MCF 10A (cell line): Measurements from ENCODE around the gene MAPK11. TPM values are rescaled to one million over a fixed set of nuclear protein-coding genes. Genes with fewer than 3 reads are reported as not detected.

Experiments
- BruUV-seq: library from RNA; stranded (reverse); fragments of 400-500 nt; replicated peaks from 2 replicates; lab custom pipeline; 2021; lab: Mats Ljungman, UMichigan
- CTCF ChIA-PET: fragments of 300-600 bp; sonication (Branson Sonifier 250); formaldehyde crosslinking; extraction: SDS; loops from one replicate; lab custom pipeline; 2021; ENCODE audit warnings: antibody characterized with exemption, inconsistent platforms; lab: Yijun Ruan, JAX
- POLR2A ChIA-PET: fragments of 300-600, 350-650 bp; sonication (Branson Sonifier 250); formaldehyde crosslinking; extraction: SDS; loops from one replicate; lab custom pipeline; 2020; ENCODE audit warnings: antibody characterized with exemption, inconsistent platforms; lab: Yijun Ruan, JAX
- DNase-seq: peaks from one replicate; pipeline ENCODE4 v3.0.0-alpha.2; 2018; ENCODE audit not compliant: unreplicated experiment
- H3K27ac Mint-ChIP-seq: one replicate; pipeline ENCODE4 v1.8.0; 2022; ENCODE audit warnings: mild to moderate bottlenecking, low read depth, mixed read lengths; ENCODE audit not compliant: unreplicated experiment
- H3K27me3 Mint-ChIP-seq: one replicate; pipeline ENCODE4 v1.8.0; 2022; ENCODE audit warnings: mixed read lengths; ENCODE audit not compliant: insufficient read depth, unreplicated experiment
- H3K36me3 Mint-ChIP-seq: one replicate; pipeline ENCODE4 v1.8.0; 2022; ENCODE audit warnings: mild to moderate bottlenecking, moderate library complexity, mixed read lengths; ENCODE audit not compliant: insufficient read depth, unreplicated experiment
- H3K4me1 Mint-ChIP-seq: one replicate; pipeline ENCODE4 v1.8.0; 2022; ENCODE audit warnings: mixed read lengths; ENCODE audit not compliant: insufficient read depth, unreplicated experiment
- H3K4me3 Mint-ChIP-seq: one replicate; pipeline ENCODE4 v1.8.0; 2022; ENCODE audit warnings: mild to moderate bottlenecking, moderate library complexity, mixed read lengths; ENCODE audit not compliant: unreplicated experiment
- H3K9me3 Mint-ChIP-seq: one replicate; pipeline ENCODE4 v1.8.0; 2022; ENCODE audit warnings: mixed read lengths; ENCODE audit not compliant: unreplicated experiment
- CTCF ChIP-seq: fragments of 200-600 bp; IDR thresholded peaks from one replicate; pipeline ENCODE4 v1.8.0; 2022; ENCODE audit warnings: antibody characterized with exemption, mild to moderate bottlenecking; ENCODE audit not compliant: unreplicated experiment
- intact Hi-C: fragments of 100-400 bp; cut with micrococcal nuclease; formaldehyde crosslinking; loops from 2 replicates; pipeline ENCODE4 v1.14.1; 2022
- total RNA-seq: library from RNA; stranded (reverse); gene quantifications from 2 replicates; pipeline ENCODE4 v1.2.3, GENCODE V29; 2022

MAPK11 gene
- total RNA-seq, 1 experiment from 2014 or later, result 10.4 TPM

- H3K4me1 Mint-ChIP-seq, result no peaks in the 10 kb centered on the region
- ChIA-PET POLR2A (interaction anchor here (1.4 kb wide), 1 partner anchor 27 kb away, joined by 4 read pairs; no protein-coding TSS in a partner anchor), CTCF (interaction anchor here (2.1 kb wide), 1 partner anchor 69 kb away, joined by 6 read pairs; no protein-coding TSS in a partner anchor)
- no peak for DNase-seq
- H3K36me3 Mint-ChIP-seq, result peaks cover 72% of the 10 kb centered on the region
- no peaks in the 10 kb centered on the region for H3K27me3 Mint-ChIP-seq
- no TSS peak for BruUV-seq
- H3K9me3 Mint-ChIP-seq, result no peaks in the 10 kb centered on the region
- H3K4me3 Mint-ChIP-seq, result no peak overlapping the region
- intact Hi-C loops, result no loop called here
- TF ChIP-seq CTCF, result no peak
- H3K27ac Mint-ChIP-seq, result no peak overlapping the region
These were observed 52.5 kb downstream of the MAPK11 start for GRCh38 chr22:50217543-50218152.

- Mint-ChIP-seq H3K4me3 (no peak overlapping the region), H3K9me3 (no peaks in the 10 kb centered on the region), H3K27me3 (no peaks in the 10 kb centered on the region), H3K4me1 (no peaks in the 10 kb centered on the region), H3K36me3 (peaks cover 77% of the 10 kb centered on the region), H3K27ac (no peak overlapping the region)
- intact Hi-C loops, result no loop called here
- no TSS peak for BruUV-seq
- CTCF ChIA-PET, result interaction anchor here (0.6 to 2.1 kb wide), 2 partner anchors 20 to 68 kb away, joined by 3 to 6 read pairs; no protein-coding TSS in a partner anchor
- POLR2A ChIA-PET, result interaction anchor here (0.6 kb wide), 1 partner anchor 159 kb away, joined by 3 read pairs; no protein-coding TSS in a partner anchor
- TF ChIP-seq CTCF, result no peak
- no peak for DNase-seq
These were observed 53.3 kb downstream of the MAPK11 start for GRCh38 chr22:50216684-50217520.

- no peak overlapping the region for H3K4me3 Mint-ChIP-seq
- no peaks in the 10 kb centered on the region for H3K27me3 Mint-ChIP-seq
- TF ChIP-seq CTCF, result no peak
- DNase-seq, result no peak
- ChIA-PET POLR2A (interaction anchor here (0.6 to 0.9 kb wide), 2 partner anchors 35 to 160 kb away, joined by 3 read pairs; partner anchors contain the start of gene HDAC10), CTCF (interaction anchor here (0.6 to 2.1 kb wide), 4 partner anchors 10 to 68 kb away, joined by 3 to 11 read pairs (median 6); no protein-coding TSS in a partner anchor)
- H3K27ac Mint-ChIP-seq, result no peak overlapping the region
- peaks cover 75% of the 10 kb centered on the region for H3K36me3 Mint-ChIP-seq
- no peaks in the 10 kb centered on the region for H3K9me3 Mint-ChIP-seq
- no peaks in the 10 kb centered on the region for H3K4me1 Mint-ChIP-seq
- intact Hi-C loops, result no loop called here
- no TSS peak for BruUV-seq
These were observed 54.0 kb downstream of the MAPK11 start for GRCh38 chr22:50216055-50216683.
